ENCODE results near the gene ADGRB3. TPM values are rescaled to one million over a fixed set of nuclear protein-coding genes. Genes with fewer than 3 reads are reported as not detected.
A peak's percentile ranks its signal among the peaks of the same experiment; 100 is the strongest.

ADGRB3 gene
- total RNA-seq, 1 donor from 2014 or later, result 2.4 TPM

DNA sequence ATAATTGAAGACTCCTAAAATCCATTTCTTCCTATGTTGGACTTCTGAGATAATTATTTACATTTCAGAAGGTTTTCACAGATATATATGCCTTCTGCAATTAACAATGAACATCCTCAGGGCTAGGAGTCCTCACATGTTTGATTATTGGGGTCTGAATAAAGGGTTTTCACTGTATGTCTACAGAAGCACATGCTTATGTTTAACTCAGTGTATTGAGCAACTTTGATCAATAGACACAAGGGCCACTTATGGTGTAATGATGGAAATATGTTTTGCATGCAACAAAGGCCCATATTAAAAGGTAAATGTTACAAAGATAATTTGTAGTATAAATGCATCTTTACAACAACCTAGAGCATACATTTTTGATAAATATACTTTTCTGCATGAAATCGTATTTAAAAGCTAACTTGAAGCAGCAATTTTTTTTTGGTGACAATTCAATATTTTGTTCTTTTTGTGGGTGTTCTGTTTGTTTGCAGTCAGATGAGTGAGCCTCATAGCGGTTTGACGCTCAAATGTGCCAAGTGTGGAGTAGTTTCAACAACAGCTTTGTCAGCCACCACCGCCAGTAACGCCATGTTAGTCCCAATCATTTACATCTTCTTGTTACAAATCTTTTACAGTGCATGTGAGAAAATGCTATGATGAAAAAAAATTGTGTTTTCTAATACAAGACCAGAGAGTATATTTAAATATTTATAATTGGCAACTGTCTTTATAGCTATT is 703.5 kb downstream of the ADGRB3 start:
- H3K27me3 Mint-ChIP-seq (ENCODE audit: unreplicated experiment), result no peaks in the 10 kb centered on the region
- TF ChIP-seq, protein P1, sequence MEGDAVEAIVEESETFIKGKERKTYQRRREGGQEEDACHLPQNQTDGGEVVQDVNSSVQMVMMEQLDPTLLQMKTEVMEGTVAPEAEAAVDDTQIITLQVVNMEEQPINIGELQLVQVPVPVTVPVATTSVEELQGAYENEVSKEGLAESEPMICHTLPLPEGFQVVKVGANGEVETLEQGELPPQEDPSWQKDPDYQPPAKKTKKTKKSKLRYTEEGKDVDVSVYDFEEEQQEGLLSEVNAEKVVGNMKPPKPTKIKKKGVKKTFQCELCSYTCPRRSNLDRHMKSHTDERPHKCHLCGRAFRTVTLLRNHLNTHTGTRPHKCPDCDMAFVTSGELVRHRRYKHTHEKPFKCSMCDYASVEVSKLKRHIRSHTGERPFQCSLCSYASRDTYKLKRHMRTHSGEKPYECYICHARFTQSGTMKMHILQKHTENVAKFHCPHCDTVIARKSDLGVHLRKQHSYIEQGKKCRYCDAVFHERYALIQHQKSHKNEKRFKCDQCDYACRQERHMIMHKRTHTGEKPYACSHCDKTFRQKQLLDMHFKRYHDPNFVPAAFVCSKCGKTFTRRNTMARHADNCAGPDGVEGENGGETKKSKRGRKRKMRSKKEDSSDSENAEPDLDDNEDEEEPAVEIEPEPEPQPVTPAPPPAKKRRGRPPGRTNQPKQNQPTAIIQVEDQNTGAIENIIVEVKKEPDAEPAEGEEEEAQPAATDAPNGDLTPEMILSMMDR (IDR thresholded peaks at IDR 0.05; ENCODE audit: unreplicated experiment), result no peak
- H3K9me3 Mint-ChIP-seq (ENCODE audit: unreplicated experiment), result no peaks in the 10 kb centered on the region
- no peak overlapping the region for H3K27ac Mint-ChIP-seq (ENCODE audit: unreplicated experiment)
- H3K36me3 Mint-ChIP-seq (ENCODE audit: low read depth, unreplicated experiment), result no peaks in the 10 kb centered on the region
- no peak for DNase-seq (ENCODE audit: low spot score)
- no peak overlapping the region for H3K4me3 Mint-ChIP-seq (ENCODE audit: unreplicated experiment)
- H3K4me1 Mint-ChIP-seq (ENCODE audit: unreplicated experiment), result peaks cover 4% of the 10 kb centered on the region

DNA sequence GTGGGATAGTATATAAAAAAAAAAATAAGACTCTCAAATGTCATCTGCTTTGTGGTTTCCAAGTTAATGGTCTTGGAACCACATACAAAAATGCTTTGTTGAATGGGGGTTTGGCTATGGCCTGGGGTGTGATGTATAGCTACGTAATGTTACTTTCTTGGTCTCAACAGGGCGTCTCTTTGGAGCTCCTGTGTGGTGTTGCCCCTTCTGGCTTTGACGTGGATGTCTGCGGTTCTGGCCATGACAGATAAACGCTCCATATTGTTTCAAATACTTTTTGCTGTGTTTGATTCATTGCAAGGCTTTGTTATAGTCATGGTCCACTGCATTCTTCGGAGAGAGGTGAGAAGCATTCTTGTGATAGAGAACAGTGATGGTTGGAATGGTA is 704.1 kb downstream of the ADGRB3 start:
- Mint-ChIP-seq H3K27me3 (ENCODE audit: unreplicated experiment) (no peaks in the 10 kb centered on the region), H3K9me3 (ENCODE audit: unreplicated experiment) (no peaks in the 10 kb centered on the region), H3K27ac (ENCODE audit: unreplicated experiment) (no peak overlapping the region), H3K4me3 (ENCODE audit: unreplicated experiment) (no peak overlapping the region), H3K36me3 (ENCODE audit: low read depth, unreplicated experiment) (no peaks in the 10 kb centered on the region), H3K4me1 (ENCODE audit: unreplicated experiment) (peaks cover 7% of the 10 kb centered on the region)
- TF ChIP-seq, protein P1 (IDR thresholded peaks at IDR 0.05; ENCODE audit: unreplicated experiment), result no peak
- no peak for DNase-seq (ENCODE audit: low spot score)

DNA sequence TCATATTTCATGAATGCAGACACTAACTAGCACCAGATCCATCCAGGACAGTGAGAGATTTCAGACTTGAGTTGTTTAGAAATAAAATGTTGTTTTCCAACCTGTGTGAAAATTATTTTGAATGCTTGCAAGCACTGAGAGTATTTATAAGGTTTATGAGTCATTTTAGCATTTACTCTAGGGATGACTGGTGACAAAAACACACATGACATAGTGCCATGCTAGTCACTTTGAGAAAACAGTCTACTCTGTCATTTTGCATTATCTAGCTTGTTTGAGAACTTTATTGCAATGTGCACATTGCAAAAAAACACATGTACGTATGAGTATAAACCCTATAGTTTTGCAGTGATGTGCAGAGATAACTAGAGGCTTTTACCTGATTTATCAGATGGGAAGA is 705.1 kb downstream of the ADGRB3 start:
- no peak for DNase-seq (ENCODE audit: low spot score)
- TF ChIP-seq, protein P1 (IDR thresholded peaks at IDR 0.05; ENCODE audit: unreplicated experiment), result no peak

DNA sequence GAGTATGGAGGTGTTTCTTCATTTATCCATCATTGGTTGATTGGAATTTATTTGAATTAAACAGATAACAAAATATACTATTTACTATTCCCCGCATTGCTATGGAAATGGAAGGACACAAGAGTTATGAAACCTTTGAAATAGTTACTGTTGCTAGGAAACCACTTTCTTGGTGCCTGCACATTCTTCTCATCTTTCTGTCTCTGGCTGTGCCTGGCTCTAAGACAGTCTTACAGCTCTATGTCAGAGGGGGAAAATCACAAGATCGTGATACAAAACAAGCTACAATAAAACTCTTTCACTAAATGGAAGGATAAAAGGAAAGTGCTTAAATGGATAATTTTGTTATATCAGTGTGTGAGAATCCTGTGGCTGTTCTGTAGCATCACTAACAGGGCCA is 708.8 kb downstream of the ADGRB3 start:
- DNase-seq (ENCODE audit: low spot score), result no peak
- H3K4me3 Mint-ChIP-seq (ENCODE audit: unreplicated experiment), result no peak overlapping the region
- H3K9me3 Mint-ChIP-seq (ENCODE audit: unreplicated experiment), result no peaks in the 10 kb centered on the region
- H3K4me1 Mint-ChIP-seq (ENCODE audit: unreplicated experiment), result peaks cover 11% of the 10 kb centered on the region
- H3K27ac Mint-ChIP-seq (ENCODE audit: unreplicated experiment), result peak overlapping the region; percentile 63
- TF ChIP-seq, protein P1 (IDR thresholded peaks at IDR 0.05; ENCODE audit: unreplicated experiment), result no peak
- H3K27me3 Mint-ChIP-seq (ENCODE audit: unreplicated experiment), result peaks cover 2% of the 10 kb centered on the region
- no peaks in the 10 kb centered on the region for H3K36me3 Mint-ChIP-seq (ENCODE audit: low read depth, unreplicated experiment)

More for the DNA sequence above, 705.1 kb downstream of the ADGRB3 start:
- Mint-ChIP-seq H3K4me1 (ENCODE audit: unreplicated experiment) (peaks cover 11% of the 10 kb centered on the region), H3K36me3 (ENCODE audit: low read depth, unreplicated experiment) (no peaks in the 10 kb centered on the region), H3K27me3 (ENCODE audit: unreplicated experiment) (no peaks in the 10 kb centered on the region), H3K4me3 (ENCODE audit: unreplicated experiment) (no peak overlapping the region), H3K27ac (ENCODE audit: unreplicated experiment) (no peak overlapping the region), H3K9me3 (ENCODE audit: unreplicated experiment) (no peaks in the 10 kb centered on the region)

DNA sequence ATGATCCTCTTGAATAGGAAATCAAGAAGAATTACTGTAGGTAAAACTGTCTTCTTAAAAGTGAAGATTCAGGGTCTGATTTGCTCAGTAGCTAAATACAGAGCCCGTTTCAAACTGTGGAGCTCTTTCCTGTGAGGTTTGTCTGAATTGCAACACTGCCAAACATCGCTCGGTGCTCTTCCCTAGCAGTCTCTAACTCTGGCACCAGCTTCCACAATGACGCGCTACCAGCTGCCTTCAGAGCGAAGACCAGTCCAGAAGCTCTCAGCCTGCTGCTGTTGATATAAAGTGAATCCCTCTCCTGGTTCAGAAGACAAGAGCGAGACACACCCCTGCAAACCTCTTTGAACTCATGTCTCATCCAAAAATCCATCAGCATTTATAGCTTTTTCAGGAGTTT is 714.7 kb downstream of the ADGRB3 start:
- H3K27me3 Mint-ChIP-seq (ENCODE audit: unreplicated experiment), result peaks cover 3% of the 10 kb centered on the region
- H3K4me3 Mint-ChIP-seq (ENCODE audit: unreplicated experiment), result no peak overlapping the region
- H3K36me3 Mint-ChIP-seq (ENCODE audit: low read depth, unreplicated experiment), result no peaks in the 10 kb centered on the region
- H3K4me1 Mint-ChIP-seq (ENCODE audit: unreplicated experiment), result peaks cover under 1% of the 10 kb centered on the region
- TF ChIP-seq, protein P1 (IDR thresholded peaks at IDR 0.05; ENCODE audit: unreplicated experiment), result no peak
- no peak overlapping the region for H3K27ac Mint-ChIP-seq (ENCODE audit: unreplicated experiment)
- no peaks in the 10 kb centered on the region for H3K9me3 Mint-ChIP-seq (ENCODE audit: unreplicated experiment)
- no peak for DNase-seq (ENCODE audit: low spot score)
